Hepatocyte (in vitro differentiated cells): Measurements from ENCODE around the gene RRP1. TPM values are rescaled to one million over a fixed set of nuclear protein-coding genes. Genes with fewer than 3 reads are reported as not detected.

ENCODE experiments used
- DNase-seq: peaks from one replicate; pipeline ENCODE4 v3.0.0-alpha.2; 2016; ENCODE audit warnings: low spot score
- H2AFZ ChIP-seq: fragments of 200-600 bp; sonication (generic); 2 replicates; pipeline ENCODE4 v1.6.0; 2016; ENCODE audit warnings: antibody characterized with exemption, mild to moderate bottlenecking
- H3K27ac ChIP-seq: fragments of 200-600 bp; sonication (generic); 2 replicates; pipeline ENCODE4 v1.5.1; 2016; ENCODE audit warnings: mild to moderate bottlenecking
- H3K27me3 ChIP-seq: fragments of 200-600 bp; sonication (generic); 2 replicates; pipeline ENCODE4 v1.6.1; 2016
- H3K36me3 ChIP-seq: fragments of 200-600 bp; sonication (generic); replicated peaks from 2 replicates; pipeline ENCODE4 v1.5.1; 2016; ENCODE audit warnings: low read depth; ENCODE audit not compliant: insufficient read depth
- H3K4me1 ChIP-seq: fragments of 200-600 bp; sonication (generic); 2 replicates; pipeline ENCODE4 v1.5.1; 2016; ENCODE audit warnings: mild to moderate bottlenecking, moderate library complexity; ENCODE audit not compliant: insufficient read depth
- H3K4me2 ChIP-seq: fragments of 200-600 bp; sonication (generic); 2 replicates; pipeline ENCODE4 v1.6.0; 2016
- H3K4me3 ChIP-seq: fragments of 200-600 bp; sonication (generic); 2 replicates; pipeline ENCODE4 v1.5.1; 2016; ENCODE audit warnings: mild to moderate bottlenecking
- H3K79me2 ChIP-seq: fragments of 200-600 bp; sonication (generic); 2 replicates; pipeline ENCODE4 v1.6.0; 2017; ENCODE audit warnings: mild to moderate bottlenecking
- H3K9me2 ChIP-seq: fragments of 200-600 bp; sonication (generic); replicated peaks from 2 replicates; pipeline ENCODE4 v1.6.0; 2017; ENCODE audit warnings: mild to moderate bottlenecking; ENCODE audit not compliant: insufficient read depth
- H3K9me3 ChIP-seq: fragments of 200-600 bp; sonication (generic); 2 replicates; pipeline ENCODE4 v1.5.1; 2016; ENCODE audit warnings: low read depth, mild to moderate bottlenecking
- H4K20me1 ChIP-seq: fragments of 200-600 bp; sonication (generic); 2 replicates; pipeline ENCODE4 v1.6.0; 2016; ENCODE audit warnings: mild to moderate bottlenecking; ENCODE audit not compliant: insufficient read depth, poor library complexity, severe bottlenecking
- EZH2 ChIP-seq: fragments of 200-600 bp; sonication (generic); IDR thresholded peaks from 2 replicates; pipeline ENCODE4 v1.6.1; 2016; ENCODE audit warnings: antibody characterized with exemption, mild to moderate bottlenecking, borderline replicate concordance
- EZH2phosphoT487 ChIP-seq: fragments of 200-600 bp; sonication (generic); IDR thresholded peaks from one replicate; pipeline ENCODE4 v1.6.1; 2018; ENCODE audit warnings: antibody characterized with exemption, mild to moderate bottlenecking, low read depth, moderate library complexity; ENCODE audit not compliant: unreplicated experiment, severe bottlenecking
- WGBS: methylation state at CpG from one replicate; pipeline ENCODE4 v1.1.6; 2016; ENCODE audit warnings: low lambda C conversion rate; ENCODE audit errors: missing lambda C conversion rate; 5-methylcytosine and 5-hydroxymethylcytosine counted together
- polyA plus RNA-seq: library from polyadenylated mRNA; unstranded; fragments of >200 nt; fragmentation: Nextera tagmentation; extraction: Ambion mirVana; gene quantifications from 2 replicates; pipeline ENCODE4 v1.2.1, GENCODE V29; 2016
- total RNA-seq: library from RNA; depleted of rRNA; stranded (reverse); fragments of >200 nt; gene quantifications from 2 replicates; pipeline ENCODE4 v1.2.3, GENCODE V29; 2014
- TF ChIP-seq, protein P1 (sequence below): fragments of 200-600 bp; sonication (generic); IDR thresholded peaks from 2 replicates; pipeline ENCODE4 v1.5.1; 2016; ENCODE audit warnings: antibody characterized with exemption, mild to moderate bottlenecking; ENCODE audit not compliant: poor library complexity

The RRP1 gene
- total and polyA plus RNA-seq, 2 experiments from 2014 or later: 24.1 to 32.0 TPM

DNA sequence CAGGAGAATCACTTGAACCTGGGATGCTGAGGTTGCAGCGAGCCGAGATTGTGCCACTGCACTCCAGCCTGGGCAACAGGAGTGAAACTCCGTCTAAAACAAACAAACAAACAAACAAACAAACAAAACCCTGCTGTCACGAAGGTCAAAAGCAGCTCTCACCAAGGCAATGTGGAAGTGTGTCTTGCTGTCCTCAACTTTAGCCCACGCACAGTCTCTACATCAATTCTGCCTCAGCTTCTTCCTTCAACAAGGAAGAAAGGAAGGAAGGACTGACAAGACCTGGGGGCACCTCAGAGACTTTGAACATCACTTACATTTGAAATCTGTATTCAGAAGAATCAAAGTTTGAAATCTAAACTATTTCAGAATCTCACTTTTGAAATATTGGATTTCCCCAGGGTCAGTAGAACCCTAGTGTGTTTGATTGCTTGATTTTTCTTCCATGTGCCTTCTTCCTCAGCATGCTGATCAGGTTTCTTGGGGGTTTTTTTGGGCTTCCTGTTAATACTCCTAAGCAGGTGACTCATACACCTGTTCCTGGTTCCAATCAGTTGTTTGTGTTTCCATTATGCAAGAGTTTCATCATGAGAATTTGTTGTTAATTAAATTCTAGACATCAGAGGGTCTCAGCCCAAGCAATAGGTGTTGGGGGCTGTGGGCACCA lies 6.8 kb upstream of the RRP1 start:
- Histone ChIP-seq H3K36me3 (no peaks in the 10 kb centered on the region), H3K27ac (no peak overlapping the region), H3K4me3 (no peak overlapping the region), H2AFZ (no peak overlapping the region), H3K27me3 (no peaks in the 10 kb centered on the region), H4K20me1 (no peaks in the 10 kb centered on the region), H3K4me1 (no peaks in the 10 kb centered on the region), H3K9me2 (no peaks in the 10 kb centered on the region), H3K4me2 (no peak overlapping the region), H3K9me3 (no peaks in the 10 kb centered on the region), H3K79me2 (no peaks in the 10 kb centered on the region)
- WGBS: 84% methylated on average over 5 of the region's 5 CpGs
- TF ChIP-seq, protein P1, sequence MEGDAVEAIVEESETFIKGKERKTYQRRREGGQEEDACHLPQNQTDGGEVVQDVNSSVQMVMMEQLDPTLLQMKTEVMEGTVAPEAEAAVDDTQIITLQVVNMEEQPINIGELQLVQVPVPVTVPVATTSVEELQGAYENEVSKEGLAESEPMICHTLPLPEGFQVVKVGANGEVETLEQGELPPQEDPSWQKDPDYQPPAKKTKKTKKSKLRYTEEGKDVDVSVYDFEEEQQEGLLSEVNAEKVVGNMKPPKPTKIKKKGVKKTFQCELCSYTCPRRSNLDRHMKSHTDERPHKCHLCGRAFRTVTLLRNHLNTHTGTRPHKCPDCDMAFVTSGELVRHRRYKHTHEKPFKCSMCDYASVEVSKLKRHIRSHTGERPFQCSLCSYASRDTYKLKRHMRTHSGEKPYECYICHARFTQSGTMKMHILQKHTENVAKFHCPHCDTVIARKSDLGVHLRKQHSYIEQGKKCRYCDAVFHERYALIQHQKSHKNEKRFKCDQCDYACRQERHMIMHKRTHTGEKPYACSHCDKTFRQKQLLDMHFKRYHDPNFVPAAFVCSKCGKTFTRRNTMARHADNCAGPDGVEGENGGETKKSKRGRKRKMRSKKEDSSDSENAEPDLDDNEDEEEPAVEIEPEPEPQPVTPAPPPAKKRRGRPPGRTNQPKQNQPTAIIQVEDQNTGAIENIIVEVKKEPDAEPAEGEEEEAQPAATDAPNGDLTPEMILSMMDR: no peak
- no peak for TF ChIP-seq EZH2
- no peak for TF ChIP-seq EZH2phosphoT487
- DNase-seq: no peak

DNA sequence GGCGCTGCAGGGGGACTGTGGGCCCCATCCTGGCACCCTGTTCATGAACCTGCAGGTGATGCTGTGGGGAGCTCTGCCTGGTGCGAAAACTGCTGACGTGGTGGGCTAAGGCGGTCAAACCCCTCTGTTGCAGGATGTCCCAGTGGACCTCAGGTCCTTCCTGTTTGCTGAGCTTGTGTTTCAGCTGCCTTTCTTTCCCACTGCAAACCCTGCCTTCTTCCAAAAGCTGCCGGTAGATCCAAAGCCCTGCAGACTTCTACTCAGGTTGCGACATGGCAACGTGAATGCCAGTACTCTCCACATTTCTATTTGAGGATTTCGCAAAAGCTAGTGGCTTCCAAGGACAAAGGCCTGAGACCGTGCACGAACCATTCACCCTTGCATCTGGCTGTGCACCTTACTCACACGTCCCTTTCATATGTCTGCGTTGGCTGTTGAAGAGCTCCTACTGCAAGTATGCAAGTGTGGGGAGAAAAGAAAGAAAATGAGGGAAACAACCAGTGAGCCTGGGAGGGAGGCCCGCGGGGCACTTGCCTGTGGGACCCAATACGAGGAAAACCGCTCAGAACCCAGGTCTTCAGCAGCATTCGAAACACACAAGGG lies 6.2 kb upstream of the RRP1 start:
- no peak overlapping the region for H3K27ac ChIP-seq
- no peak overlapping the region for H3K4me3 ChIP-seq
- no peaks in the 10 kb centered on the region for H3K9me3 ChIP-seq
- TF ChIP-seq, protein P1: no peak
- TF ChIP-seq EZH2phosphoT487 (no peak), EZH2 (no peak)
- 86% methylated on average over 17 of the region's 17 CpGs for WGBS
- DNase-seq: no peak
- H3K4me1 ChIP-seq: no peaks in the 10 kb centered on the region
- no peaks in the 10 kb centered on the region for H3K36me3 ChIP-seq
- H3K9me2 ChIP-seq: no peaks in the 10 kb centered on the region
- H3K79me2 ChIP-seq: no peaks in the 10 kb centered on the region
- H2AFZ ChIP-seq: no peak overlapping the region
- H4K20me1 ChIP-seq: no peaks in the 10 kb centered on the region
- H3K4me2 ChIP-seq: no peak overlapping the region
- H3K27me3 ChIP-seq: no peaks in the 10 kb centered on the region

DNA sequence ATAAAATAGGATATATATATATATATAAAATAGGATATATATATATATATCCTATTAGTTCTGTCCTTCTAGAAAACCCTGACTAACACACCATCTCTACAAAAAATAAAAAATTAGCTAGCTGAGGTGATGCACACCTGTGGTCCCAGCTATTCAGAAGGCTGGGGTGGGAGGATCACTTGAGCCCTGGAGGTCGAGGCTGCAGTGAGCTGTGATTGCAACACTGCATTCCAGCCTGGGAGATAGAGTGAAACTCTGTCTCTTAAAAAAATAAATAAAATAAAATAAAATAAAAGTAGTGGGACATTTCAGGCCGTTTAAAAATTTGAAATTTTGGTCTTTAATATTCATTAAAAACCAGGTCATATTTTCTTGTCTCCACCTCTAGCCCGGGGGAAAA lies 4.2 kb upstream of the RRP1 start:
- H3K27ac ChIP-seq: no peak overlapping the region
- no peaks in the 10 kb centered on the region for H3K27me3 ChIP-seq
- no peaks in the 10 kb centered on the region for H3K9me3 ChIP-seq
- H3K36me3 ChIP-seq: no peaks in the 10 kb centered on the region
- no peak overlapping the region for H3K4me2 ChIP-seq
- WGBS: 69% methylated on average over 3 of the region's 3 CpGs
- no peaks in the 10 kb centered on the region for H3K9me2 ChIP-seq
- peaks cover 7% of the 10 kb centered on the region for H3K79me2 ChIP-seq
- no peaks in the 10 kb centered on the region for H3K4me1 ChIP-seq
- H3K4me3 ChIP-seq: no peak overlapping the region
- H4K20me1 ChIP-seq: no peaks in the 10 kb centered on the region
- no peak for DNase-seq
- no peak overlapping the region for H2AFZ ChIP-seq
- TF ChIP-seq EZH2 (no peak), EZH2phosphoT487 (no peak)
- TF ChIP-seq, protein P1: no peak
